H1 (cell line): Measurements from ENCODE around the gene DNLZ. TPM values are rescaled to one million over a fixed set of nuclear protein-coding genes. Genes with fewer than 3 reads are reported as not detected.
A peak's percentile ranks its signal among the peaks of the same experiment; 100 is the strongest.

Source experiments
- ASH2L ChIP-seq: fragments of 200-600, 300-600 bp; sonication (generic); IDR thresholded peaks from one replicate; pipeline ENCODE4 v1.7.1; 2017; ENCODE audit warnings: low read length
- CREB1 ChIP-seq: IDR thresholded peaks from 2 replicates; pipeline ENCODE4 v1.6.1; 2012; ENCODE audit warnings: inconsistent platforms
- NRF1 ChIP-seq: IDR thresholded peaks from 2 replicates; pipeline ENCODE4 v1.6.1; 2011; ENCODE audit warnings: mild to moderate bottlenecking, low read depth, low read length, improper control_type of control experiment
- TBP ChIP-seq: IDR thresholded peaks from 2 replicates; pipeline ENCODE4 v1.6.1; 2011; ENCODE audit warnings: low read depth, low read length, improper control_type of control experiment
- YY1 ChIP-seq: IDR thresholded peaks from 2 replicates; pipeline ENCODE4 v1.6.1; 2011; ENCODE audit warnings: low read depth, mild to moderate bottlenecking, low read length
- polyA plus RNA-seq, 7 experiments: library from polyadenylated mRNA; depleted of rRNA in 3 of 7; stranded (reverse) in 5 of 7; unstranded in 2 of 7; fragments of >200 nt in 5 of 7; fragments of 200-250 nt in 2 of 7; gene quantifications; 1 replicate in 5 of 7; 2 replicates in 1 of 7; 4 replicates in 1 of 7; pipeline versions ENCODE4 v1.2.1 to v1.2.3, GENCODE V29; 2011 to 2013; ENCODE audit warnings: missing spikeins in 2 of 7, mixed read lengths in 2 of 7
- total RNA-seq: library from RNA; stranded (reverse); fragmentation: NEBNext Ultra II Directional; extraction: Animal tissue kit (Norgen Biotek cat#: 25700); gene quantifications from 2 replicates; pipeline ENCODE4 v1.2.1, GENCODE V29; 2021

Gene DNLZ
- total and polyA plus RNA-seq, 2 of the 8 experiments (the other 6 are each of a cell fraction or from before 2014, with no cell fraction given), result 11.6 to 17.9 TPM

DNA sequence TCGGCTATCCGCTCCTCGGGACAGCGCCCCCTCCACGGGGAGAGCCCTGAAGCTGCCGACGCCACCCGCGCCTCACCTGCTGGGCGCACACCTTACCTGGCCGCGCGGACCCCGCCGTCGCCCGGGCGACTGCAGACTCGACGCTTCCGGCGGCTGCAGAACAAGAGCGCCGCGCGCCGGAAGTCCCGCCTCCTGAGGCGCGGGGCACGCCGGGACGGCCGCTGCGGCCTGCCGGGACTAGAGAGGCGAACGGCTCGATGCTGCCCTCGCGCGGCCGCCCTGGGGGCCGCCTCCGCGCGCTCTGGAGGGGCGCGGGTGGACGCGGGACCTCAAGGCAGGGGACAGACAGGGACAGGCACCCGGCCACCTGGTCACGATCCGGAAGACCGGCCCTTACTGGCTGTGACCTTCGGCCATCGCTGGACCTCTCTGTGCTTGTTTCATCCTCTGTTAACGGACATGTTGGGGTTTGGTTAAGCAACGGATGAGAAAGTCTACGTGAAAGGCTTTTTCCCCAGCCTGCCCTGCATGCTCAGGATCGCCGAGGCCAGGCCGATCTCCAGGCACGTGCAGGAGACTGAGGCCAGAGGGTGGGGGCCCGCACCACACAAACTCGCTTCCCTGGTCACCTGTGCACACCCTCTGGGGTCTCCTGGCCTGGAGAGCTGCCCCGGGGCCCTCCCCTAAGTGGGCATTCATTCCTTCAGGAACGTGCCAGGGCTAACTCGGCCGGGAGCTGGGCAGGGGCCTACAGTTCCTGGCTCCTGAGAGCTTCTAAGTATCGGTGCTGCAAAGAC lies 36.7 kb upstream of the DNLZ start, which contains the start of gene SNAPC4 (continued):
- TF ChIP-seq NRF1 (no peak), ASH2L (no peak), CREB1 (peak; percentile 59), YY1 (peak; percentile 47; the same call in 1 of the 2 replicates), TBP (peak; percentile 91)
- TF ChIP-seq, all 59 proteins: peak for 21
